Measurements from ENCODE around the gene SFT2D3. TPM values are rescaled to one million over a fixed set of nuclear protein-coding genes. Genes with fewer than 3 reads are reported as not detected.

Gene SFT2D3
- total and polyA plus RNA-seq, 2 of the 8 experiments (the other 6 are each of a cell fraction or from before 2014, with no cell fraction given) = 7.3 to 10.3 TPM

DNA sequence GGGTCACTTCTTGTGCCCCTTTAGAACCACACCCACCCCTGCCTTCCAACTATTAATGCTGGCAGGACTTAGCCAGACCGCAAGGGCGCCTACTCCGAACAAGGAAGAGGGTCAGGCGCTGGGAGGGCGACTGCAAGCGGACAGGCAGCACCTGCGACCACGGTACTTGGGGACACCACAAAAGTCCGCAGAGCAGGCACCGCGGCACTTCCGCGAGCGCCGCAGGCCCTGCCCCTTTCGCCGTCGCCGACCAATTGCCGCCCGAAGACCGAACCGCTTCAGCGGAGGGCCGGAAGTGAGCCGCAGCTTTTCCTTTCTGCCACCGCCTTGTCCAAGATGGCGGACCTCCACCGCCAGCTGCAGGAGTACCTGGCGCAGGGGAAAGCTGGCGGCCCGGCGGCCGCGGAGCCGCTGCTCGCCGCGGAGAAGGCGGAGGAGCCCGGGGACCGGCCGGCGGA, at the start of gene SFT2D3 (continued):
- peak; percentile 17; the same call in 1 of the 2 replicates for TF ChIP-seq RBBP5 (IDR thresholded peaks at IDR 0.05; ENCODE audit: borderline replicate concordance, low read depth, low read length)
- TF ChIP-seq SIRT6 (IDR thresholded peaks at IDR 0.05; ENCODE audit: low read length) = no peak
- no peak for TF ChIP-seq CTBP2 (IDR thresholded peaks at IDR 0.05; ENCODE audit: borderline replicate concordance, insufficient read depth, insufficient read length, low read length)
- TF ChIP-seq SIX5 (IDR thresholded peaks at IDR 0.05; ENCODE audit: low read depth, low read length) = no peak
- no peak for TF ChIP-seq BACH1 (IDR thresholded peaks at IDR 0.05; ENCODE audit: low read length)
- TF ChIP-seq TAF7 (optimal IDR thresholded peaks at IDR 0.05; ENCODE audit: borderline replicate concordance, low read depth, low read length) = peak; percentile 92
- TF ChIP-seq TAF1 (IDR thresholded peaks at IDR 0.05; ENCODE audit: low read depth, low read length) = peak; percentile 97
- no peak for TF ChIP-seq CBX5 (IDR thresholded peaks at IDR 0.05; ENCODE audit: low read depth, low read length)
- TF ChIP-seq E2F6 (IDR thresholded peaks at IDR 0.05) = no peak; the same call in 1 of the 2 replicates
- peak; percentile 98 for TF ChIP-seq YY1 (IDR thresholded peaks at IDR 0.05; ENCODE audit: low read depth, low read length)
- TF ChIP-seq TCF12 (IDR thresholded peaks at IDR 0.05; ENCODE audit: low read depth, low read length) = 0 out of 2 replicates have a peak, but pooled peaks have one; percentile 20
- TF ChIP-seq, protein P1, sequence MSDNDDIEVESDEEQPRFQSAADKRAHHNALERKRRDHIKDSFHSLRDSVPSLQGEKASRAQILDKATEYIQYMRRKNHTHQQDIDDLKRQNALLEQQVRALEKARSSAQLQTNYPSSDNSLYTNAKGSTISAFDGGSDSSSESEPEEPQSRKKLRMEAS (IDR thresholded peaks at IDR 0.05) = peak; percentile 51
- peak; percentile 98 for TF ChIP-seq PHF8 (conservative IDR thresholded peaks at IDR 0.05; ENCODE audit: low read depth, low read length)
- no peak; a peak in 1 of 4 replicates for TF ChIP-seq SIN3A (conservative IDR thresholded peaks at IDR 0.05 in 1 of 2, IDR thresholded peaks at IDR 0.05 in 1 of 2; ENCODE audit: low read depth in 1 of 2, low read length in 2 of 2)
- TF ChIP-seq KDM1A (IDR thresholded peaks at IDR 0.05; ENCODE audit: borderline replicate concordance, low read length) = no peak
- peak; percentile 92 for TF ChIP-seq TBP (IDR thresholded peaks at IDR 0.05; ENCODE audit: low read depth, low read length)
- peak; percentile 81 for TF ChIP-seq GTF2F1 (IDR thresholded peaks at IDR 0.05; ENCODE audit: borderline replicate concordance, low read depth, low read length)
- 0 out of 2 replicates have a peak, but pooled peaks have one; percentile 33 for TF ChIP-seq SP1 (IDR thresholded peaks at IDR 0.05; ENCODE audit: low read depth, low read length)

Data from H1 (cell line).